Astrocyte of the spinal cord (primary cell): ENCODE measurements around the gene PEPD.
"Not testable (repeated sequence)": the region's sequence is repeated elsewhere in the genome, so short reads cannot be mapped to it uniquely, and the experiment has no call there.

ENCODE experiments used
- DNase-seq: peaks from one replicate; pipeline ENCODE4 v3.0.0; 2011; ENCODE audit warnings: low read depth, low spot score
- H3K4me3 ChIP-seq: 2 replicates; pipeline ENCODE4 v1.5.1; 2011; ENCODE audit warnings: low read depth, mild to moderate bottlenecking, low read length, moderate library complexity
- CTCF ChIP-seq: IDR thresholded peaks from 2 replicates; pipeline ENCODE4 v1.5.1; 2012; ENCODE audit warnings: low read depth, mild to moderate bottlenecking, low read length, inconsistent platforms
- in situ Hi-C: cut with HindIII; loops from 2 replicates; pipeline ENCODE4 v1.10.0; 2017; ENCODE audit warnings: low sequenced_read_pairs

Gene PEPD

DNA sequence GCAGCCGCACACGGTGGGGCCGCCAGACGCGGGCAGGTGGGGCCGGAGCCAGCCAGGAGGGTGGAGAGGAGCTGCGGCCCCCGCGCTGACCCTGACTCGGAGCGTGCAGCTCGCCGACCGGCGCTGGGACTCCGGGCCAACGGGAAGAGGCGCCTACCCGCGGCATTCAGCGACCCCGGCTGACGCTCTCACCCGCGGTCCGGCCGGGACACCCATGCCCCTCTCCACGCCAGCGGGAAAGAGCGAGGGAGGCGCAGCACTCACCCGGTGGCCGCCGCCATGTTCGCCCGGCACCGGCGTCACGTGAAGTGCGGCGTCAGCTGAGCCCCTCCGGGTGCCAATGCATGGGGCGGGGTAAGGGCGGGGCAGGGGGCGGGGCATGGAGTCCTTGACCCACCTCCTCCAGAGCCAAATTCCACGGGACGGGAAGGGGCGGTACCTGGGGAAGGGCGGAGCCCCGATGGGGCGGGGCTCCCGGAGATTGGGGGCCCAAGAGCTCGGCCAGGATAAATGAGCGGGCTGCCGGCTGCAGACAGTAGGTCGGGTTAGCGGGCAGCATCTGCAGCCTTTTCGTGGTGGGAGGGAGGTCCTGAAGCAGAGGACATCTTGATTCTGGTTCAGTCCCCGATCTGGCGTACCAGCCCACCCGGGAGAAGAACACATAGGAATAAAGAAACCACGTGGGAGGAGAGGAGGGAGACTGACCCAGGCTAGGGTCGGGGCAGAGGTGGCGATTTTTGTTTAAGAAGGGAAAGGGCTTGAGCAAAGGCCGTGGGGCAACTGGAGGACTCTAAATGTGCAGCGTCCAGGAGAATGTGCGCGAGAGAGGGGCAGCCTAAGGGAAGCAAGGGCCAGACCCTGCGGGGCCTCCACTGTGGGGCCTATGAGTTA is at the start of gene PEPD:
Gene PEPD (minus strand): TSS at position 312 of the 891 bp plus-strand sequence. CDS start 31 bp downstream, at position 281.
- no peak for TF ChIP-seq CTCF
- peak within 1 kb of the TSS; percentile 67 for H3K4me3 ChIP-seq
- DNase-seq = peak; percentile 90
- in situ Hi-C loops = no loop called here

- H3K4me3 ChIP-seq = no peak overlapping the region
- TF ChIP-seq CTCF = no peak
- in situ Hi-C loops = no loop called here
- no peak for DNase-seq
These were observed 48.2 kb upstream of the PEPD start for GRCh38 chr19:33569821-33570220.

DNA sequence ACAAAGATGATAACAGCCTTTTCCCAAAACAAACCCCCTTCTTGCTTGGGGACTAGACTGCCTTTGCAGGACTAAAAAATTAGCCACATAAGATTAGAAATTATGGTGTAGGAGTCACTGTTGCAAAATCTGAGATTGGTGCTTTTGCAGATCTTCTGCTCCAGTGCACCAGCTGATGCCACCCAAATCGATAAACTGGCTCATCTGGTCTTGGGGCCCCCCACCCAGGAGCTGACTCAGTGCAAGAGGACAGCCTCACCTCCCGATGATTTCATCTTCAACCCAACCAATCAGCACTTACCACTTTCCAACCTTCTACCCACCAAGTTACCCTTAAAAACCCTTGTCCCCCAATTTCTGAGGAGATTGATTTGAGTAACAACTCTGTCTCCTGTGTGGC is 47.1 kb upstream of the PEPD start:
- in situ Hi-C loops = no loop called here
- no peak for DNase-seq
- TF ChIP-seq CTCF = no peak
- H3K4me3 ChIP-seq = no peak overlapping the region

DNA sequence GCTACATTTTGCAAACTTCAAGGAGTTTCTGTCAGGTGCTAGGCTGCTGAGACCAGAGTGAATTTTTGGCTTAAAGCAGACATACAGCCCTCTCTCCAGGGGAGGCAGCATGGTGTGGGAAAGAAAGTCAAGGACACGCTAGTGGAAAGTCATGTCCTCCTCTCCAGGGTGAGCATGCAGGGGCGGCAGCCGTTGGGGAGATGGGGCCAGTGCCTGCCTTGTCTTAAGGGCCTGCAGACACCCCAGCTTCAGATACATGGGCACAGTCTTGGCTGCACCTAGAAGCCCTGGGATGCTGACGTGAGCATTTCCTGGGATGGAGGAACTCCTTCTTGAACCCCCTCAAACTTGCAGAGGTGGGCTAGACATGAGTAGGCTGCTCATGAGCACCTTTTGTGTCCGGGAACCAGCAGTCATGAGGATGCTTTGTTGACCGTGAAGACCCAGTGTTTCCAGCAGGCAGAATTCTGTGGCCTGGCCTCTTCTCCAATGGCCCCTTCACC is 43.3 kb upstream of the PEPD start:
- no peak for DNase-seq
- TF ChIP-seq CTCF = no peak
- no peak overlapping the region for H3K4me3 ChIP-seq
- in situ Hi-C loops = no loop called here

- in situ Hi-C loops = no loop called here
- no peak for TF ChIP-seq CTCF
- no peak for DNase-seq
- no peak overlapping the region for H3K4me3 ChIP-seq
These were observed 41.0 kb upstream of the PEPD start for GRCh38 chr19:33562636-33563035.

- DNase-seq = not testable (repeated sequence)
These were observed 40.1 kb upstream of the PEPD start for GRCh38 chr19:33561666-33562065.

DNA sequence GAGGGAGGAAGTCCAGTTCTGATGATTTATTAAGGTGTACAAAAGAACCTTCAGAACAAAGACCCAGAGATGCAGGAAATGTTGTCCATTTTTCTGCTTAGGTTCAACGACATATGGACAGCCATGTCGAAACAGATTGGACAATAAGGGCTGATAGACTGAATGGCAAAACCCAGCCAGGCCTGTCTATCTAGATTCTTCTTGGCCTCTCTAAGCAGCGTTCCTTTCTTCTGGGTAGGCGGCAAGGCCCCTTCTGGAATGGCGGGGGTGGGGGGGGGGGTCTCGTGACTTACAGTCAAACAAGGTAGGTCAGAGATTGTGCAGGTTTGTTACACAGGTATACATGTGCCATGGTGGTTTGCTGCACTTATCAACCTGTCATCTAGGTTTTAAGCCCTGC is 39.7 kb upstream of the PEPD start:
- H3K4me3 ChIP-seq = no peak overlapping the region
- no peak for TF ChIP-seq CTCF
- DNase-seq = no peak
- in situ Hi-C loops = no loop called here

More at GRCh38 chr19:33561666-33562065, 40.1 kb upstream of the PEPD start:
- in situ Hi-C loops, H3K4me3 ChIP-seq: not testable (repeated sequence)
